ENCODE data around the gene ARPC5L. TPM values are rescaled to one million over a fixed set of nuclear protein-coding genes. Genes with fewer than 3 reads are reported as not detected.

ARPC5L gene
- total RNA-seq (2022; extraction: Qiagen RNA extraction) = 64.4 to 81.2 TPM (median 71.4 TPM) in 5 replicates

GRCh38 chr9:124861342-124862229 lies at the start of gene ARPC5L, which contains the start of gene RPL35:
Gene ARPC5L (plus strand): TSS chr9:124862130. CDS start chr9:124869291, 7,161 bp downstream.
Gene RPL35 (minus strand): TSS chr9:124861957. CDS start chr9:124861912, 45 bp downstream.

DNA sequence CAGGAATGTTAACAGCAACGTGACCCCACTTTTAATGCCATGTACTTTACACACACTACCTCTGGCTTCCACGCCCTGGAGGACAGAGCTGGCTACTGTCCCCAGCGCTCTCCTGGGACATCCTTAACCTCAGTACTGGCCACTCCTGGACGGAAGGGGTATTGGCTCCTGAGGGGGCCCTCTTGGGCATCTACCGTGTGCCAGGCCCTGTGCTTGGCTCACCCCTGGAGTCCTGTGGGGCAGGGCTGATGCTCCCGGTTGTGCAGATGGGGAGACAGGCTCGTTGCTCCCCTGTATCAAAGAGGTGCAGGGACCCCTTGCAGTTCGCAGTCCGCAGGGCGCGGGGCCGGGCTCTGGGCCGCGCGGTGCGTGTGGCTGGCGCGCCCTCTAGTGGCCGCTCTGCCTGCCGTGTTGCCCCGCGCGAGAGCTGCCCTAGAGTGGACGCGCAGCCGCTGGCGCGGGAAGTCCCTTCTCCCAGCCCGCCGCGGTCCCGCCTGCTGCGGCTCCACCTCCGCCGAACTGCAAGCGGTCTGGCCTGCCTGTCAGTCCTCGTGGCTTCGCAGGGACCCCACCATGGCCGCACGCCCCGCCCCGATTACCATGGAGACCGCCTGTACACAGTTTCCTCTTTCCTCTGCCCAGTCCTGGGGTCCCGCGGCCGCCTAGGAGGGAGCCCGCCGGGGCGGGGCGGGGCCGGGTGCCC lies 8.9 kb upstream of the ARPC5L start, which contains the start of gene WDR38:
Gene WDR38, plus strand, starts transcription at position 632 of the 703 bp plus-strand sequence. CDS start 72 bp downstream, outside the sequence.

Other genes starting within 250 kb of the ARPC5L start
- 1.2 to 1.8 TPM (median 1.7 TPM) in 5 replicates for gene NR6A1, start 90.8 kb upstream of the ARPC5L start, total RNA-seq (2022; extraction: Qiagen RNA extraction)
- 16.2 to 24.8 TPM (median 20.4 TPM) in 5 replicates for gene OLFML2A, start 85.0 kb upstream of the ARPC5L start, total RNA-seq (2022; extraction: Qiagen RNA extraction)
- gene WDR38, start 8.7 kb upstream of the ARPC5L start, total RNA-seq (2022; extraction: Qiagen RNA extraction) = 0.09 to 0.11 TPM (median 0.09 TPM) in 3 of 5 replicates, not detected in the others
- gene RPL35, start 173 bp upstream of the ARPC5L start, total RNA-seq (2022; extraction: Qiagen RNA extraction) = 2,784 to 3,167 TPM (median 2,847 TPM) in 5 replicates
- gene GOLGA1, start 79.0 kb downstream of the ARPC5L start, total RNA-seq (2022; extraction: Qiagen RNA extraction) = 10.3 to 12.1 TPM (median 10.7 TPM) in 5 replicates

All from A549 treated with CORT108297 at 1 μM for 4 hours (cell line).